PFSK-1 (cell line): ENCODE measurements around the gene STAM2.

ENCODE experiments used
- FOXP2 ChIP-seq: optimal IDR thresholded peaks from 2 replicates; pipeline ENCODE3; 2011; ENCODE audit warnings: borderline replicate concordance, control low read depth, inconsistent platforms; ENCODE audit not compliant: insufficient read depth; ENCODE audit errors: extremely low read length, extremely low read depth
- POLR2AphosphoS5 ChIP-seq: IDR thresholded peaks from 2 replicates; pipeline ENCODE4 v1.6.1; 2012; ENCODE audit warnings: low read depth, mild to moderate bottlenecking, control low read depth, low read length, moderate library complexity
- SIN3A ChIP-seq: IDR thresholded peaks from 2 replicates; pipeline ENCODE4 v1.6.1; 2012; ENCODE audit warnings: mild to moderate bottlenecking, low read length, moderate library complexity, borderline replicate concordance; ENCODE audit not compliant: insufficient read depth
- TAF1 ChIP-seq: IDR thresholded peaks from 2 replicates; pipeline ENCODE4 v1.6.1; 2012; ENCODE audit warnings: low read length, control low read depth, borderline replicate concordance; ENCODE audit not compliant: insufficient read depth
- TF ChIP-seq, protein P1 (sequence below), 2 experiments: IDR thresholded peaks; 2 replicates each; pipeline versions ENCODE4 v1.6.1 to v1.8.0; 2011 to 2012; ENCODE audit warnings: low read depth in 2 of 2, low read length in 2 of 2, control low read depth in 1 of 2, inconsistent platforms in 1 of 2, mild to moderate bottlenecking in 1 of 2, moderate library complexity in 1 of 2; ENCODE audit not compliant: insufficient read depth in 1 of 2

Gene STAM2

DNA sequence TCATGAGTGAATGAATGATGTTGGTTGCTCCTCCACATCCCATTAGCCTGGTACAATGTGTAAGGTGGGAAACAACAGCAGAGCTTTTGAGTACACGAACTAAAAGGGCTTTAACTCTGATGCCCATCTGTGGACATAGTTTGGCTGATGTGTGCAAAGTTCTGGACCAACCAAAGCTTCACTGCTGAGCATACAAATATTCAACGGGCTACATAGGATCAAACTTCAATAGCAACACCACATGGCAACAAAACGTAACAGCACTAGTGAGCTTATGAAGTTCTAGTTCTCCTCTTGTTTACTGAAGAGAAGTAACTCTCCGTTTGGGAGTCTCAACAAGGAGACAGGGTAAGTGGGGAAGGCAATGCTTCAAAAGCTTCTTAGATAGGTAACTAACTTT, 20.4 kb downstream of the STAM2 start:
- no peak for TF ChIP-seq TAF1

DNA sequence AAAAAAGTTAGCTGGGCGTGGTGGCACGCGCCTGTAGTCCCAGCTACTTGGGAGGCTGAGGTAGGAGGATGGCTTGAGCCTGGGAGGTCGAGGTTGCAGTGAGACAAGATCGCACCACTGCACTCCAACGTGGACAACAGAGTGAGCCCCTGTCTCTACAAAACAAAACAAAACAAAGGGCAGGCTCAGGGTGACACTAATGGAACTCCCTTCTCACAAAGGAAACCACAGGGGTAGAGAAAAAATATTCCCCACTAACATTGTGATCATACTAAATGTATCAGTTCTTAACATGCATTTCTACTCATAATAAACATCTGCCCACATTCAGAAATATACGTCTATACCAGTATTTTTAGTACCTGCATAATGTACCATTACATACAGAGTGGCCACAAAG, 21.1 kb downstream of the STAM2 start:
- TF ChIP-seq TAF1, result no peak
- TF ChIP-seq SIN3A, result no peak
- TF ChIP-seq, protein P1, sequence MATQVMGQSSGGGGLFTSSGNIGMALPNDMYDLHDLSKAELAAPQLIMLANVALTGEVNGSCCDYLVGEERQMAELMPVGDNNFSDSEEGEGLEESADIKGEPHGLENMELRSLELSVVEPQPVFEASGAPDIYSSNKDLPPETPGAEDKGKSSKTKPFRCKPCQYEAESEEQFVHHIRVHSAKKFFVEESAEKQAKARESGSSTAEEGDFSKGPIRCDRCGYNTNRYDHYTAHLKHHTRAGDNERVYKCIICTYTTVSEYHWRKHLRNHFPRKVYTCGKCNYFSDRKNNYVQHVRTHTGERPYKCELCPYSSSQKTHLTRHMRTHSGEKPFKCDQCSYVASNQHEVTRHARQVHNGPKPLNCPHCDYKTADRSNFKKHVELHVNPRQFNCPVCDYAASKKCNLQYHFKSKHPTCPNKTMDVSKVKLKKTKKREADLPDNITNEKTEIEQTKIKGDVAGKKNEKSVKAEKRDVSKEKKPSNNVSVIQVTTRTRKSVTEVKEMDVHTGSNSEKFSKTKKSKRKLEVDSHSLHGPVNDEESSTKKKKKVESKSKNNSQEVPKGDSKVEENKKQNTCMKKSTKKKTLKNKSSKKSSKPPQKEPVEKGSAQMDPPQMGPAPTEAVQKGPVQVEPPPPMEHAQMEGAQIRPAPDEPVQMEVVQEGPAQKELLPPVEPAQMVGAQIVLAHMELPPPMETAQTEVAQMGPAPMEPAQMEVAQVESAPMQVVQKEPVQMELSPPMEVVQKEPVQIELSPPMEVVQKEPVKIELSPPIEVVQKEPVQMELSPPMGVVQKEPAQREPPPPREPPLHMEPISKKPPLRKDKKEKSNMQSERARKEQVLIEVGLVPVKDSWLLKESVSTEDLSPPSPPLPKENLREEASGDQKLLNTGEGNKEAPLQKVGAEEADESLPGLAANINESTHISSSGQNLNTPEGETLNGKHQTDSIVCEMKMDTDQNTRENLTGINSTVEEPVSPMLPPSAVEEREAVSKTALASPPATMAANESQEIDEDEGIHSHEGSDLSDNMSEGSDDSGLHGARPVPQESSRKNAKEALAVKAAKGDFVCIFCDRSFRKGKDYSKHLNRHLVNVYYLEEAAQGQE (IDR thresholded peaks at IDR 0.05; ENCODE audit: insufficient read depth in 1 of 2, low read depth in 2 of 2, low read length in 2 of 2), result no peak
- no peak for TF ChIP-seq FOXP2
- no peak for TF ChIP-seq POLR2AphosphoS5

DNA sequence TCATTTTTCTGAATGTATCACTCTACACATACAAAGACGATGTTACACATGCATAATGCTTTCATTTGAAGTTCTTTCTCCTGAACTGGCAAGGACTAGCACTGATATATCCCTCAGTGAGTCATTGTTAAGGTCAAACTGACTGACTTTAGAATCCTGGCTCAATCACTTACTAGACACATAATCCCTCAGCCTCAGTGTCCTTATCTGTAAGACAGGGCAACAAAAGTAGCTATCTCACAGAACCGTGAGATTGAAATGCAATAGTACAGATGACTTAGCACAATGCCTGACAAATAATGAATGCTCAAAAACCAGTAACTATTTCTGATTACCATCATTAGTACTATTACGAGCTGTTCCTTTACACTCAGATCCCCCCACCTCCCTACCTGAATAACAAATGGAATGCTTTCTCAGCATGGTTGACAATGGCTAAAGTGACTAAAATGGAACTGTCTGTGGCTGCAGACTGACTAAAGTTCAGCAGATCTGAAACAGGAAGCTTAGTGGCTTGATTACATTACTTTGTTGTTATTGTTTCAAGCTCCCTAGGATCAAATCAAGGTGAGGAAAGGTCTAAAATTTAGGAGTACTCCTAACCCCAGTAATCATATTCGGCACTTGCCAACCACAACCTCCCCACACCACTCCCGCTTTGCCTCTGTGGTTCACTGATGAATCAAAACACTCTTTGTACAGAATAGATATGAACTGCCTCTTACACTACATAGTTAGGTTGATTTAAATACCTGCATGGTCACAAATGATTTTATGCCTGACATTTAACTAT, 40.9 kb downstream of the STAM2 start:
- no peak for TF ChIP-seq FOXP2
- no peak for TF ChIP-seq POLR2AphosphoS5
- TF ChIP-seq SIN3A, result no peak
- TF ChIP-seq, protein P1 (IDR thresholded peaks at IDR 0.05; ENCODE audit: insufficient read depth in 1 of 2, low read depth in 2 of 2, low read length in 2 of 2), result no peak
- TF ChIP-seq TAF1, result no peak

GRCh38 chr2:152132306-152132705, 43.3 kb downstream of the STAM2 start:
- TF ChIP-seq FOXP2 (no peak), TAF1 (no peak), POLR2AphosphoS5 (no peak), SIN3A (no peak)
- TF ChIP-seq, protein P1 (IDR thresholded peaks at IDR 0.05; ENCODE audit: insufficient read depth in 1 of 2, low read depth in 2 of 2, low read length in 2 of 2), result no peak

DNA sequence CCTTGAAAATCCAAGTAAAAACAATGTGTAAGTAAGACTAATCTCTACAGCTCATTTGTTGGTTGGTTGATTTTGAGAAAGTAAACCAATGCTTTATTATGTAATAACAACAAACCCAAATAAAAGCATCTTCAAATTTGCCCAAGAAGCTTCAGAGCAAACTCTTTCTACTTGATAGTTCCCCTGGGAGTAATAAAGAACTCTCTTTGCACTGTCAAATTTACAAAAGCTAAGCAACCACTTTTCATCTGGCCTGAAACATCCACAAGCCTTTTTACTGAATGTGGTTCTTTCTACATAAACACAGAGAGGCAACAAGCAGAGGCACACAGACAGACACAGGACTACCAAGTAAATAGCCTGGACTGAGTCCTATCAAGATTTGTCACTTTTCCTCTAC, 47.9 kb downstream of the STAM2 start:
- TF ChIP-seq, protein P1 (IDR thresholded peaks at IDR 0.05; ENCODE audit: insufficient read depth in 1 of 2, low read depth in 2 of 2, low read length in 2 of 2), result no peak
- TF ChIP-seq SIN3A, result no peak
- no peak for TF ChIP-seq TAF1
- TF ChIP-seq FOXP2, result no peak
- no peak for TF ChIP-seq POLR2AphosphoS5
